Esophagus muscularis mucosa (tissue), 4 donors: Measurements from ENCODE around the gene RIN1.

Experiments used
- EP300 ChIP-seq: sonication (generic); formaldehyde crosslinking; IDR thresholded peaks from one replicate; pipeline ENCODE4 v1.6.1; 2017; ENCODE audit warnings: antibody characterized with exemption
- POLR2A ChIP-seq: fragments of 450-650 bp; IDR thresholded peaks from one replicate; pipeline ENCODE4 v1.6.1; 2017; ENCODE audit warnings: antibody characterized with exemption, moderate library complexity, mild to moderate bottlenecking, low read depth
- POLR2AphosphoS5 ChIP-seq, 2 donors: sonication (generic); formaldehyde crosslinking; IDR thresholded peaks; one replicate each; pipeline ENCODE4 v1.6.1; 2017; ENCODE audit warnings: antibody characterized with exemption in 2 of 2
- TF ChIP-seq, protein P1 (sequence below), 3 experiments: fragments of 200-600 bp in 2 of 3; fragments of 450-650 bp in 1 of 3; sonication (generic) in 2 of 3; IDR thresholded peaks; one replicate each; pipeline ENCODE4 v1.5.1; 2017 to 2019; ENCODE audit warnings: antibody characterized with exemption in 3 of 3, mild to moderate bottlenecking in 2 of 3, moderate library complexity in 1 of 3

DNA sequence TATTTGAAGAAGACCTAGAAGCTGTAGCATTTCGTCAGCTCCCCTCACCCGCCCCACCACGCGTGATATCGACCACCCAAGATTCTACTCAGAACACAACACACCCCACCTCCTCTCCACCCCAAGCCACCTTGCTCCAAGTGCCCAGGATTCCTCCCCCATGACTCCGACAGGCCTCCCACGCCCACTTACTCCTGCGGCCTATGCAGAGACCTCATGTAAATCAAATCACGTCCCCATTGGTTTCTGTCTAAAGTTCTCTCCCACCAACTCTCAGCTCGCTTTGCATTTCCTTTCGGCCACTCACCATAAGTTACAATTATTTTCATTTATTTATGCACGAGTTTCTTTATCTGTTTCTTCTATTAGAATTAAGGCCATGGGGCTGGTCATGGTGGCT lies 33.6 kb downstream of the RIN1 start:
- TF ChIP-seq, protein P1, sequence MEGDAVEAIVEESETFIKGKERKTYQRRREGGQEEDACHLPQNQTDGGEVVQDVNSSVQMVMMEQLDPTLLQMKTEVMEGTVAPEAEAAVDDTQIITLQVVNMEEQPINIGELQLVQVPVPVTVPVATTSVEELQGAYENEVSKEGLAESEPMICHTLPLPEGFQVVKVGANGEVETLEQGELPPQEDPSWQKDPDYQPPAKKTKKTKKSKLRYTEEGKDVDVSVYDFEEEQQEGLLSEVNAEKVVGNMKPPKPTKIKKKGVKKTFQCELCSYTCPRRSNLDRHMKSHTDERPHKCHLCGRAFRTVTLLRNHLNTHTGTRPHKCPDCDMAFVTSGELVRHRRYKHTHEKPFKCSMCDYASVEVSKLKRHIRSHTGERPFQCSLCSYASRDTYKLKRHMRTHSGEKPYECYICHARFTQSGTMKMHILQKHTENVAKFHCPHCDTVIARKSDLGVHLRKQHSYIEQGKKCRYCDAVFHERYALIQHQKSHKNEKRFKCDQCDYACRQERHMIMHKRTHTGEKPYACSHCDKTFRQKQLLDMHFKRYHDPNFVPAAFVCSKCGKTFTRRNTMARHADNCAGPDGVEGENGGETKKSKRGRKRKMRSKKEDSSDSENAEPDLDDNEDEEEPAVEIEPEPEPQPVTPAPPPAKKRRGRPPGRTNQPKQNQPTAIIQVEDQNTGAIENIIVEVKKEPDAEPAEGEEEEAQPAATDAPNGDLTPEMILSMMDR (IDR thresholded peaks at IDR 0.05), result no peak
- TF ChIP-seq EP300 (no peak), POLR2A (no peak), POLR2AphosphoS5 (IDR thresholded peaks at IDR 0.05) (no peak)
